AG04449 (cell line): Measurements from ENCODE around the gene ARPC1B.

ENCODE experiments used
- CTCF ChIA-PET: fragments of 350-600 bp; formaldehyde crosslinking; extraction: SDS; loops from one replicate; lab custom pipeline; 2021; ENCODE audit warnings: antibody characterized with exemption; lab: Yijun Ruan, JAX
- POLR2A ChIA-PET: fragments of 400-600, 350-600 bp; formaldehyde crosslinking; extraction: SDS; loops from one replicate; lab custom pipeline; 2020; ENCODE audit warnings: antibody characterized with exemption, inconsistent platforms; lab: Yijun Ruan, JAX
- DNase-seq: peaks from one replicate; pipeline ENCODE4 v3.0.0-alpha.2; 2010; ENCODE audit warnings: low read depth, low spot score
- H3K4me3 ChIP-seq: 2 replicates; pipeline ENCODE4 v1.5.1; 2011; ENCODE audit warnings: low read depth, mild to moderate bottlenecking, control low read depth, low read length
- CTCF ChIP-seq: IDR thresholded peaks from one replicate; pipeline ENCODE4 v1.5.1; 2011; ENCODE audit warnings: mild to moderate bottlenecking, moderate library complexity, low read length, control low read depth, inconsistent platforms; ENCODE audit not compliant: insufficient read depth; ENCODE audit errors: missing control alignments

Gene ARPC1B

GRCh38 chr7:99392046-99392445 lies 17.5 kb downstream of the ARPC1B start:
- H3K4me3 ChIP-seq = no peak overlapping the region
- TF ChIP-seq CTCF = no peak
- no peak for DNase-seq
- ChIA-PET POLR2A (interaction anchor here (0.9 to 1.9 kb wide), 2 partner anchors 12 to 17 kb away, joined by 3 to 5 read pairs; partner anchors contain the start of genes BUD31 and PDAP1), CTCF (no interaction called here)

GRCh38 chr7:99392659-99393354 lies 18.3 kb downstream of the ARPC1B start:
- ChIA-PET POLR2A (interaction anchor here (0.6 to 1.9 kb wide), 4 partner anchors 11 to 994 kb away, joined by 3 to 5 read pairs (median 4); partner anchors contain the start of genes BUD31 and PDAP1), CTCF (interaction anchor here (1.1 to 1.4 kb wide), 3 partner anchors 11 to 15 kb away, joined by 3 to 4 read pairs (median 3); no protein-coding TSS in a partner anchor)
- no peak for DNase-seq
- peak overlapping the region; percentile 32 for H3K4me3 ChIP-seq
- no peak for TF ChIP-seq CTCF

DNA sequence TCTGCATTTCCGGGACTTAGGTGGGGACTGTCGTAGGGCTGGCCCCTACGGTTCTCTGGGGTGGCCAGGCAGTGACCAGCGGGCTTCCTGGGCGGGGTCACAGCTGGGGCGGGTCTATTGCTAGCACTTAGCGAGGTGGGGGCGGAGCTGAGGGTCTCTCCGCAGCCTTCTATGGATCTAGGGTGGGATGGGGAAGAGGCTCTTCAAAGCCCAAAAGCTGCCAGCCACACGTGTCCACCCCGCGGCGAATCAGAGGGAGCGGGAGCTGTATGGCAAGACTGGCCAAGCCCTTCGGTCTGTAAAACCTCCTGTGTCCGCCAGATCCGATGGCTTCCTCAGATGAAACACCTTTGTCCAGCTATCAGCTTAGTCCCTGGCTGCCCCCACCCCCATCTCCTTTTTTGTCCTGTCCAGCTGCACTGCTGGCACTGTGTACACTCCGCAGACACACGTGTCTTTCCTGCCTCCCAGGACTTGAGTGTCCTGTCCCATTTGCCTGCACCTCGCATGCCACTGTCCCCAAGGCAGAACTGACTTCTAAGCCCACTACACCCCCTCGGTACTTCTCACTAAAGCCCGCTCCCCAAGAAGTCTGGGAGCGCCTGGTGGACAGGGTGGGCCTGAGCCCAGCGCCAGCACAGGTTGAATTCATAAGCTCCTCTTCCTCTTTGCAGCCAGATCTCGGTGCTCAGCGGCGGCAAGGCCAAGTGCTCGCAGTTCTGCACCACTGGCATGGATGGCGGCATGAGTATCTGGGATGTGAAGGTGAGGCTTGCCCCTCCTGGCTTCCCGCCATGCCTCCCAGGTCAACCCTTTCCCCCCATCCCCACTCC lies 19.0 kb downstream of the ARPC1B start:
- ChIA-PET CTCF (interaction anchor here (1.1 to 1.5 kb wide), 4 partner anchors 11 to 14 kb away, joined by 3 to 5 read pairs (median 4); no protein-coding TSS in a partner anchor), POLR2A (interaction anchor here (0.6 to 1.9 kb wide), 4 partner anchors 11 to 993 kb away, joined by 3 to 5 read pairs (median 4); partner anchors contain the start of genes BUD31 and PDAP1)
- DNase-seq = no peak
- H3K4me3 ChIP-seq = peak overlapping the region; percentile 32; the same call in 1 of the 2 replicates
- no peak for TF ChIP-seq CTCF

DNA sequence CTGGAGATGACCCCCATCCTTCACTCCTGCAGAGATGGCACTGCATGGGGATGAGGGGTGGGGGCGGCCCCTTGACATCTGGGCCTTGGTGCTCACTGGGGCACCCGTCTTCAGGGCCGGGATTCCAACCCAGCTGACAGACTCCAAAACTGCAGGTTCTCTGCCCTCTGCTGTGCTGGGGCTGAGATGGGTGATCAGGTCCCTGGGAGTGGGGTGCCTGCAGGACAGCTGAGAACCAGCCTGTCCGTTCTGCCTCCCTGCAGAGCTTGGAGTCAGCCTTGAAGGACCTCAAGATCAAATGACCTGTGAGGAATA lies 19.6 kb downstream of the ARPC1B start:
- no peak for DNase-seq
- POLR2A ChIA-PET = interaction anchor here (1.0 kb wide), 1 partner anchor 15 kb away, joined by 4 read pairs; the partner anchor contains the start of genes BUD31 and PDAP1

GRCh38 chr7:99395616-99396327 lies 21.2 kb downstream of the ARPC1B start:
- TF ChIP-seq CTCF = no peak
- ChIA-PET CTCF (interaction anchor here (1.5 kb wide), 1 partner anchor 12 kb away, joined by 5 read pairs; no protein-coding TSS in a partner anchor), POLR2A (interaction anchor here (1.2 kb wide), 1 partner anchor 10 kb away, joined by 4 read pairs; no protein-coding TSS in a partner anchor)
- DNase-seq = no peak
- no peak overlapping the region for H3K4me3 ChIP-seq

More for the DNA sequence above, 19.6 kb downstream of the ARPC1B start:
- no peak for TF ChIP-seq CTCF
- CTCF ChIA-PET = interaction anchor here (1.1 to 1.5 kb wide), 2 partner anchors 10 to 13 kb away, joined by 4 to 5 read pairs; no protein-coding TSS in a partner anchor
- no peak overlapping the region for H3K4me3 ChIP-seq
